ENCODE measurements around the gene BRSK2. TPM values are rescaled to one million over a fixed set of nuclear protein-coding genes. Genes with fewer than 3 reads are reported as not detected.
"Not testable (repeated sequence)": the region's sequence is repeated elsewhere in the genome, so short reads cannot be mapped to it uniquely, and the experiment has no call there.

BRSK2 gene
- total RNA-seq, 4 donors from 2014 or later, result 0.23 to 0.68 TPM; not detected in 2

- WGBS, 2 donors, result 66 to 68% methylated on average over 29 to 32 of the region's 32 CpGs
- no peak overlapping the region for H3K4me3 ChIP-seq (ENCODE audit: low read depth, poor library complexity, severe bottlenecking)
- TF ChIP-seq, protein P1, sequence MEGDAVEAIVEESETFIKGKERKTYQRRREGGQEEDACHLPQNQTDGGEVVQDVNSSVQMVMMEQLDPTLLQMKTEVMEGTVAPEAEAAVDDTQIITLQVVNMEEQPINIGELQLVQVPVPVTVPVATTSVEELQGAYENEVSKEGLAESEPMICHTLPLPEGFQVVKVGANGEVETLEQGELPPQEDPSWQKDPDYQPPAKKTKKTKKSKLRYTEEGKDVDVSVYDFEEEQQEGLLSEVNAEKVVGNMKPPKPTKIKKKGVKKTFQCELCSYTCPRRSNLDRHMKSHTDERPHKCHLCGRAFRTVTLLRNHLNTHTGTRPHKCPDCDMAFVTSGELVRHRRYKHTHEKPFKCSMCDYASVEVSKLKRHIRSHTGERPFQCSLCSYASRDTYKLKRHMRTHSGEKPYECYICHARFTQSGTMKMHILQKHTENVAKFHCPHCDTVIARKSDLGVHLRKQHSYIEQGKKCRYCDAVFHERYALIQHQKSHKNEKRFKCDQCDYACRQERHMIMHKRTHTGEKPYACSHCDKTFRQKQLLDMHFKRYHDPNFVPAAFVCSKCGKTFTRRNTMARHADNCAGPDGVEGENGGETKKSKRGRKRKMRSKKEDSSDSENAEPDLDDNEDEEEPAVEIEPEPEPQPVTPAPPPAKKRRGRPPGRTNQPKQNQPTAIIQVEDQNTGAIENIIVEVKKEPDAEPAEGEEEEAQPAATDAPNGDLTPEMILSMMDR (IDR thresholded peaks at IDR 0.05), result no peak
- no peak for TF ChIP-seq POLR2A (IDR thresholded peaks at IDR 0.05)
- intact Hi-C loops (cut with DNase I; ENCODE audit: low total_unique reads), result no loop called here
- DNase-seq (ENCODE audit: low spot score in 2 of 2), result no peak
Observed at GRCh38 chr11:1353383-1354124, 36.2 kb upstream of the BRSK2 start.

DNA sequence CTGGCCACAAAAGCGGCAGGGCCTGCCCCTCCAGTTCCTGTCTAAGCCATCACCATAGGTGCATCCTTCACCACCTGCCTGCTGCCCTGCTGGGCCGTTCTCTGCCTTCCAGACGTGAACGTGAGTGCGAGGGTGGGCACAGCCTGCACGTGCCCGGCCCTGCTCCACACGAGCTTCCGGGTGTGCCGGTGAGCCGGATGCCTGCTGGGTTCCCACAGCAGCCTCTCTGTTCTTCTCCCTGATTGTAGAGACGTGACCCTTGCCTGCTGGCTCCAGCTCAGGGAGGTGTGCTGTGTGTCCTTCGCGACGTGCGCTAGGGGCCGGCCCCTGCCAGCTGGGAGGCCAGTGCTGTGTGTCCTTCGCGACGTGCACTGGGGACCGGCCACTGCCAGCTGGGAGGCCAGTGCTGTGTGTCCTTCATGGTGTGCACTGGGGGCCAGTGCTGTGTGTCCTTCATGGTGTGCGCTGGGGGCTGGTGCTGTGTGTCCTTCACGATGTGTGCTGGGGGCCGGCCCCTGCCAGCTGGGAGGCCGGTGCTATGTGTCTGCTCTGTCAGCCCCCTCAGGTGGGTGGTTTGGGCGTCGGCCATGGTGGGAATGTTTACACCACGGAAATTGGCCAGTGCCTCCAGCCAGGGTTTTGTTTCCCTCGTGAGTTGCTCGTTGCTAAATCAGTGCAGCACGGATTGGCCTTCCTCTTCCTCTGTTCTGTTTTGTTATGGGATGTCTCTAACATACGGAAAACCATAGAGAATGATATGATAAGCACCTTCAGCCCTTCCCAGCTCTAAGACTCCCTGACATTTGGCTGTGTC is 35.4 kb upstream of the BRSK2 start:
- intact Hi-C loops (cut with DNase I; ENCODE audit: low total_unique reads), result no loop called here
- 72 to 76% methylated on average over 21 to 32 of the region's 32 CpGs for WGBS, 2 donors
- no peak for TF ChIP-seq POLR2A (IDR thresholded peaks at IDR 0.05)
- TF ChIP-seq, protein P1 (IDR thresholded peaks at IDR 0.05), result no peak
- no peak overlapping the region for H3K4me3 ChIP-seq (ENCODE audit: low read depth, poor library complexity, severe bottlenecking)
- no peak for DNase-seq (ENCODE audit: low spot score in 2 of 2)

GRCh38 chr11:1356007-1356435 is 33.7 kb upstream of the BRSK2 start:
- TF ChIP-seq, protein P1 (IDR thresholded peaks at IDR 0.05), result no peak
- TF ChIP-seq POLR2A (IDR thresholded peaks at IDR 0.05), result no peak
- WGBS, 2 donors, result 76 to 82% methylated on average over 14 of the region's 14 CpGs
- no peak for DNase-seq (ENCODE audit: low spot score in 2 of 2)
- H3K4me3 ChIP-seq (ENCODE audit: low read depth, poor library complexity, severe bottlenecking), result no peak overlapping the region
- intact Hi-C loops (cut with DNase I; ENCODE audit: low total_unique reads), result no loop called here

DNA sequence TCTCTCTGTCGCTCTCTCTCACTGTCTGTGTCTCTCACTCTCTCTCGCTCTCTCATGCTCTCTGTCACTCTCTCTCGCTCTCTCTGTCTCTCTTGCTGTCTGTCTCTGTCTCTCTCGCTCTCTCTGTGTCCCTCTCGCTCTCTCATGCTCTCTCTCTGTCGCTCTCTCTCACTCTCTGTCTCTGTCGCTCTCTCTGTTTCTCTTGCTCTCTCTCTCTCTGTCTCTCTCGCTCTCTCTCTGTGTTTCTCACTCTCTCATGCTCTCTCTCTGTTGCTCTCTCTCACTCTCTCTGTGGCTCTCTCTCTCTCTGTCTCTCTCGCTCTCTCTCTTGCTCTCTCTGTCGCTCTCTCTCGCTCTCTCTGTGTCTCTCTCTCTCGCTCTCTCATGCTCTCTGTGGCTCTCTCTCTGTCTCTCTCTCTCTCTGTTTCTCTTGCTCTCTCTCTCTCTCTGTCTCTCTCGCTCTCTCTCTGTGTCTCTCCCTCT is 33.2 kb upstream of the BRSK2 start:
- intact Hi-C loops (cut with DNase I; ENCODE audit: low total_unique reads), result no loop called here
- H3K4me3 ChIP-seq (ENCODE audit: low read depth, poor library complexity, severe bottlenecking), result no peak overlapping the region
- no peak for DNase-seq (ENCODE audit: low spot score in 2 of 2)
- TF ChIP-seq, protein P1 (IDR thresholded peaks at IDR 0.05), result no peak
- no peak for TF ChIP-seq POLR2A (IDR thresholded peaks at IDR 0.05)
- WGBS, 2 donors, result 83 to 90% methylated on average over 13 of the region's 13 CpGs

DNA sequence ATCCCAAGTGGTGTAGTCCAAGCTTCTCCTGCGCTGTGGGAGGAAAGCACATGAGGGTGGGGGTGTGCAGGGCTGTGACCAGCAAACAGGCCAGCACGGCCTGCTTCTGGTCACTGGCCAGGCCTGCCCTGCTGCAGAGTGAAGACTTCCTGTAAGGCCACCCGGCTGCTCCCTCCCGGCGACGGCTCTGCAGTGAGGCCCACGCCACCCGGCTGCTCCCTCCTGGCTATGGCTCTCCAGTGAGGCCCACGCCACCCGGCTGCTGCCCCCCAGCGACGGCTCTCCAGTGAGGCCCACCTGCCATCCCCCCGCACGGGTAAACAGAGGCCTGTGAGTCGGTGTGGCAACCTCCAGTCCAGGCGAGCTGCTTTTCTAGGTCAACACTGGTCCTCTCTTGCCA is 31.4 kb upstream of the BRSK2 start:
- TF ChIP-seq, protein P1 (IDR thresholded peaks at IDR 0.05), result no peak
- no peak for TF ChIP-seq POLR2A (IDR thresholded peaks at IDR 0.05)
- no peak overlapping the region for H3K4me3 ChIP-seq (ENCODE audit: low read depth, poor library complexity, severe bottlenecking)
- WGBS, 2 donors, result 63 to 84% methylated on average over 10 to 12 of the region's 16 CpGs
- no peak for DNase-seq (ENCODE audit: low spot score in 2 of 2)
- intact Hi-C loops (cut with DNase I; ENCODE audit: low total_unique reads), result no loop called here

- DNase-seq (ENCODE audit: low spot score in 2 of 2); H3K4me3 ChIP-seq (ENCODE audit: low read depth, poor library complexity, severe bottlenecking); intact Hi-C loops (cut with DNase I; ENCODE audit: low total_unique reads): not testable (repeated sequence)
- 91 to 92% methylated on average over 17 of the region's 17 CpGs for WGBS, 2 donors
Observed at GRCh38 chr11:1358931-1359330, 30.8 kb upstream of the BRSK2 start.
